DND-41 (cell line): ENCODE data around the gene ATP9B.

Experiments used
- CTCF ChIP-seq: IDR thresholded peaks from 2 replicates; pipeline ENCODE4 v1.5.1; 2012; ENCODE audit warnings: borderline replicate concordance, low read length, moderate library complexity, mild to moderate bottlenecking; ENCODE audit not compliant: poor library complexity, severe bottlenecking; ENCODE audit errors: extremely low read depth
- EZH2 ChIP-seq: IDR thresholded peaks from 3 replicates; pipeline ENCODE4 v1.6.1; 2012; ENCODE audit warnings: borderline replicate concordance, low read depth, mild to moderate bottlenecking, moderate library complexity, low read length, inconsistent platforms; ENCODE audit not compliant: severe bottlenecking

- TF ChIP-seq CTCF (no peak), EZH2 (no peak)
Observed at GRCh38 chr18:79200546-79201268, 131.5 kb downstream of the ATP9B start.
